HepG2 (cell line): ENCODE measurements around the gene SRD5A3. TPM values are rescaled to one million over a fixed set of nuclear protein-coding genes. Genes with fewer than 3 reads are reported as not detected.

Experiments
- GATA4 ChIP-seq: sonication (generic); IDR thresholded peaks from 2 replicates; pipeline ENCODE4 v1.6.1; 2016; ENCODE audit warnings: antibody characterized with exemption, low read depth, borderline replicate concordance
- JUNB ChIP-seq: sonication (generic); formaldehyde crosslinking; IDR thresholded peaks from 2 replicates; pipeline ENCODE4 v1.8.0; 2022; ENCODE audit warnings: missing genetic modification reagents, mild to moderate bottlenecking, borderline replicate concordance
- KLF16 ChIP-seq, 2 experiments: sonication (generic) in 1 of 2; formaldehyde crosslinking in 1 of 2; IDR thresholded peaks; 2 replicates each; pipeline versions ENCODE4 v1.6.1 to v1.8.0; 2016 to 2023; ENCODE audit warnings: missing genetic modification reagents in 2 of 2, missing compliant biosample characterization in 1 of 2
- NKX3-1 ChIP-seq: sonication (generic); formaldehyde crosslinking; IDR thresholded peaks from 2 replicates; pipeline ENCODE4 v1.5.0; 2020; ENCODE audit warnings: missing genetic modification reagents
- PPARG ChIP-seq: conservative IDR thresholded peaks from 2 replicates; pipeline ENCODE4 v1.6.1; 2016; ENCODE audit warnings: missing biosample characterization, missing genetic modification reagents
- PRPF4 ChIP-seq: fragments of 200-400 bp; formaldehyde crosslinking; IDR thresholded peaks from 2 replicates; pipeline ENCODE4 v1.6.1; 2016; ENCODE audit warnings: low read length, low read depth; ENCODE audit not compliant: poor library complexity, severe bottlenecking
- U2AF2 ChIP-seq: fragments of 200-400 bp; formaldehyde crosslinking; IDR thresholded peaks from 2 replicates; pipeline ENCODE4 v1.6.1; 2017; ENCODE audit warnings: low read depth, mild to moderate bottlenecking, low read length
- ZBTB7B ChIP-seq: sonication (generic); formaldehyde crosslinking; IDR thresholded peaks from 2 replicates; pipeline ENCODE4 v1.4.0; 2020; ENCODE audit warnings: missing genetic modification reagents
- polyA plus RNA-seq, 8 experiments: library from polyadenylated mRNA; depleted of rRNA in 3 of 8; stranded (reverse) in 7 of 8; unstranded in 1 of 8; fragments of >200 nt; fragmentation: Illumina TruSeq in 4 of 8; extraction: Trizol in 4 of 8; gene quantifications; 2 replicates each; pipeline versions ENCODE4 v1.2.1 to v1.2.3, GENCODE V29; 2011 to 2016; ENCODE audit warnings: low read depth in 4 of 8, missing spikeins in 1 of 8, mixed read lengths in 1 of 8; ENCODE audit not compliant: insufficient read depth in 1 of 8
- total RNA-seq, 5 experiments: library from RNA; depleted of rRNA; stranded (reverse); fragments of >200 nt; fragmentation: Illumina TruSeq; extraction: Trizol; gene quantifications; 2 replicates each; pipeline ENCODE4 v1.2.3, GENCODE V29; 2016; ENCODE audit warnings: low read depth in 1 of 5
- TF ChIP-seq, protein P1 (sequence below): sonication (generic); formaldehyde crosslinking; IDR thresholded peaks from 2 replicates; pipeline ENCODE4 v1.5.1; 2020; ENCODE audit warnings: mild to moderate bottlenecking, moderate library complexity, missing genetic modification reagents
- TF ChIP-seq, protein P2 (sequence below), 2 experiments: sonication (generic) in 1 of 2; formaldehyde crosslinking in 1 of 2; IDR thresholded peaks; 2 replicates each; pipeline versions ENCODE4 v1.4.0 to v1.6.1; 2016 to 2020; ENCODE audit warnings: borderline replicate concordance in 1 of 2, low read depth in 1 of 2, mild to moderate bottlenecking in 1 of 2, missing genetic modification reagents in 1 of 2
- TF ChIP-seq, protein P3 (sequence below): sonication (generic); formaldehyde crosslinking; IDR thresholded peaks from 2 replicates; pipeline ENCODE4 v1.4.0; 2020; ENCODE audit warnings: mild to moderate bottlenecking, missing genetic modification reagents

The SRD5A3 gene
- total and polyA plus RNA-seq, 2 of the 13 experiments (the other 11 are each of a cell fraction or from before 2014, with no cell fraction given), result 12.4 to 18.4 TPM

DNA sequence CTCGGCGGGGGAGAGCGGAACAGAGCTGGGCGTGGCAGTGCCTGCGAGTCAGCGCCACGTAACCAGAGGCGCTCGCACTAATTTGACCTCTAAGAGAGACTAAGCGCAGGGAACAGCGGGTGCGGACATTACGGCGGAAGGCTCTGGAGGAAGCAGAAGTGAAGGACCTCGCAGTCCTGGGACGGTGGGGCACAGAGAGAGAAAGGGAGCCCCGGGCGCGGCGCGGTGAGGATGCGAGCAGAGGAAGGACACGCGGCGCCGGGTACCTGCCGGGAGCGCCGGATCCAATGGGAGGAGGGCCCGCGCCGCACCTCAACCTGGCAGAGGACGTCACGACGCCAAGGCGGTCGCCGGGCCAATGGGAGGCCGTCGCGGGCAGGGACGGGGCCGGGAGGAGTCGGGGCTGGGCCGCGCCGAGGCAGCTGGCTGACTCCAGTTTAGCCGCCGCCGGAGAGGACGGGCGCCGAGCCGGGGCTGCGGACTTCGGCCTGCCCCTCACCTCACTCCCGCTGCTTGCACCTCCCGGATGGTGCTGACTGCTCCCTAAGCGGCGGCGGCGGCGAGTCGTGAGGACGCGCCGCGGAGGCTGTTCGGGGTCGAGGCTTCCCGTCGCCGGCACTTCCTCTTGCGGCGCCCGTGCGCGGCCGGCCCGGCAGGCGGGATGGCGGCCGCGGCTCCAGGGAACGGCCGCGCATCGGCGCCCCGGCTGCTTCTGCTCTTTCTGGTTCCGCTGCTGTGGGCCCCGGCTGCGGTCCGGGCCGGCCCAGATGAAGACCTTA, 49.7 kb downstream of the SRD5A3 start, which contains the start of gene TMEM165 (continued):
- TF ChIP-seq, protein P1, sequence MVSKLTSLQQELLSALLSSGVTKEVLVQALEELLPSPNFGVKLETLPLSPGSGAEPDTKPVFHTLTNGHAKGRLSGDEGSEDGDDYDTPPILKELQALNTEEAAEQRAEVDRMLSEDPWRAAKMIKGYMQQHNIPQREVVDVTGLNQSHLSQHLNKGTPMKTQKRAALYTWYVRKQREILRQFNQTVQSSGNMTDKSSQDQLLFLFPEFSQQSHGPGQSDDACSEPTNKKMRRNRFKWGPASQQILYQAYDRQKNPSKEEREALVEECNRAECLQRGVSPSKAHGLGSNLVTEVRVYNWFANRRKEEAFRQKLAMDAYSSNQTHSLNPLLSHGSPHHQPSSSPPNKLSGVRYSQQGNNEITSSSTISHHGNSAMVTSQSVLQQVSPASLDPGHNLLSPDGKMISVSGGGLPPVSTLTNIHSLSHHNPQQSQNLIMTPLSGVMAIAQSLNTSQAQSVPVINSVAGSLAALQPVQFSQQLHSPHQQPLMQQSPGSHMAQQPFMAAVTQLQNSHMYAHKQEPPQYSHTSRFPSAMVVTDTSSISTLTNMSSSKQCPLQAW (CRISPR knock-in tag), result 0 out of 2 replicates have a peak, but pooled peaks have one; percentile 61
- TF ChIP-seq, protein P2, sequence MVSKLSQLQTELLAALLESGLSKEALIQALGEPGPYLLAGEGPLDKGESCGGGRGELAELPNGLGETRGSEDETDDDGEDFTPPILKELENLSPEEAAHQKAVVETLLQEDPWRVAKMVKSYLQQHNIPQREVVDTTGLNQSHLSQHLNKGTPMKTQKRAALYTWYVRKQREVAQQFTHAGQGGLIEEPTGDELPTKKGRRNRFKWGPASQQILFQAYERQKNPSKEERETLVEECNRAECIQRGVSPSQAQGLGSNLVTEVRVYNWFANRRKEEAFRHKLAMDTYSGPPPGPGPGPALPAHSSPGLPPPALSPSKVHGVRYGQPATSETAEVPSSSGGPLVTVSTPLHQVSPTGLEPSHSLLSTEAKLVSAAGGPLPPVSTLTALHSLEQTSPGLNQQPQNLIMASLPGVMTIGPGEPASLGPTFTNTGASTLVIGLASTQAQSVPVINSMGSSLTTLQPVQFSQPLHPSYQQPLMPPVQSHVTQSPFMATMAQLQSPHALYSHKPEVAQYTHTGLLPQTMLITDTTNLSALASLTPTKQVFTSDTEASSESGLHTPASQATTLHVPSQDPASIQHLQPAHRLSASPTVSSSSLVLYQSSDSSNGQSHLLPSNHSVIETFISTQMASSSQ (IDR thresholded peaks at IDR 0.05; ENCODE audit: low read depth), result no peak
- TF ChIP-seq, protein P2 (CRISPR knock-in tag; IDR thresholded peaks at IDR 0.05; ENCODE audit: borderline replicate concordance), result peak; percentile 61; the same call in 1 of the 2 replicates
- 0 out of 4 replicates have a peak, but pooled peaks of 1 of the 2 experiments have one; percentile 17 for TF ChIP-seq KLF16 (CRISPR knock-in tag; IDR thresholded peaks at IDR 0.05)
- TF ChIP-seq ZBTB7B, result no peak; the same call in 1 of the 2 replicates
- TF ChIP-seq PRPF4, result no peak
- 0 out of 2 replicates have a peak, but pooled peaks have one; percentile 38 for TF ChIP-seq PPARG (CRISPR knock-in tag)
- no peak for TF ChIP-seq GATA4
- no peak for TF ChIP-seq JUNB (CRISPR knock-in tag)
- TF ChIP-seq U2AF2, result no peak
- TF ChIP-seq, protein P3, sequence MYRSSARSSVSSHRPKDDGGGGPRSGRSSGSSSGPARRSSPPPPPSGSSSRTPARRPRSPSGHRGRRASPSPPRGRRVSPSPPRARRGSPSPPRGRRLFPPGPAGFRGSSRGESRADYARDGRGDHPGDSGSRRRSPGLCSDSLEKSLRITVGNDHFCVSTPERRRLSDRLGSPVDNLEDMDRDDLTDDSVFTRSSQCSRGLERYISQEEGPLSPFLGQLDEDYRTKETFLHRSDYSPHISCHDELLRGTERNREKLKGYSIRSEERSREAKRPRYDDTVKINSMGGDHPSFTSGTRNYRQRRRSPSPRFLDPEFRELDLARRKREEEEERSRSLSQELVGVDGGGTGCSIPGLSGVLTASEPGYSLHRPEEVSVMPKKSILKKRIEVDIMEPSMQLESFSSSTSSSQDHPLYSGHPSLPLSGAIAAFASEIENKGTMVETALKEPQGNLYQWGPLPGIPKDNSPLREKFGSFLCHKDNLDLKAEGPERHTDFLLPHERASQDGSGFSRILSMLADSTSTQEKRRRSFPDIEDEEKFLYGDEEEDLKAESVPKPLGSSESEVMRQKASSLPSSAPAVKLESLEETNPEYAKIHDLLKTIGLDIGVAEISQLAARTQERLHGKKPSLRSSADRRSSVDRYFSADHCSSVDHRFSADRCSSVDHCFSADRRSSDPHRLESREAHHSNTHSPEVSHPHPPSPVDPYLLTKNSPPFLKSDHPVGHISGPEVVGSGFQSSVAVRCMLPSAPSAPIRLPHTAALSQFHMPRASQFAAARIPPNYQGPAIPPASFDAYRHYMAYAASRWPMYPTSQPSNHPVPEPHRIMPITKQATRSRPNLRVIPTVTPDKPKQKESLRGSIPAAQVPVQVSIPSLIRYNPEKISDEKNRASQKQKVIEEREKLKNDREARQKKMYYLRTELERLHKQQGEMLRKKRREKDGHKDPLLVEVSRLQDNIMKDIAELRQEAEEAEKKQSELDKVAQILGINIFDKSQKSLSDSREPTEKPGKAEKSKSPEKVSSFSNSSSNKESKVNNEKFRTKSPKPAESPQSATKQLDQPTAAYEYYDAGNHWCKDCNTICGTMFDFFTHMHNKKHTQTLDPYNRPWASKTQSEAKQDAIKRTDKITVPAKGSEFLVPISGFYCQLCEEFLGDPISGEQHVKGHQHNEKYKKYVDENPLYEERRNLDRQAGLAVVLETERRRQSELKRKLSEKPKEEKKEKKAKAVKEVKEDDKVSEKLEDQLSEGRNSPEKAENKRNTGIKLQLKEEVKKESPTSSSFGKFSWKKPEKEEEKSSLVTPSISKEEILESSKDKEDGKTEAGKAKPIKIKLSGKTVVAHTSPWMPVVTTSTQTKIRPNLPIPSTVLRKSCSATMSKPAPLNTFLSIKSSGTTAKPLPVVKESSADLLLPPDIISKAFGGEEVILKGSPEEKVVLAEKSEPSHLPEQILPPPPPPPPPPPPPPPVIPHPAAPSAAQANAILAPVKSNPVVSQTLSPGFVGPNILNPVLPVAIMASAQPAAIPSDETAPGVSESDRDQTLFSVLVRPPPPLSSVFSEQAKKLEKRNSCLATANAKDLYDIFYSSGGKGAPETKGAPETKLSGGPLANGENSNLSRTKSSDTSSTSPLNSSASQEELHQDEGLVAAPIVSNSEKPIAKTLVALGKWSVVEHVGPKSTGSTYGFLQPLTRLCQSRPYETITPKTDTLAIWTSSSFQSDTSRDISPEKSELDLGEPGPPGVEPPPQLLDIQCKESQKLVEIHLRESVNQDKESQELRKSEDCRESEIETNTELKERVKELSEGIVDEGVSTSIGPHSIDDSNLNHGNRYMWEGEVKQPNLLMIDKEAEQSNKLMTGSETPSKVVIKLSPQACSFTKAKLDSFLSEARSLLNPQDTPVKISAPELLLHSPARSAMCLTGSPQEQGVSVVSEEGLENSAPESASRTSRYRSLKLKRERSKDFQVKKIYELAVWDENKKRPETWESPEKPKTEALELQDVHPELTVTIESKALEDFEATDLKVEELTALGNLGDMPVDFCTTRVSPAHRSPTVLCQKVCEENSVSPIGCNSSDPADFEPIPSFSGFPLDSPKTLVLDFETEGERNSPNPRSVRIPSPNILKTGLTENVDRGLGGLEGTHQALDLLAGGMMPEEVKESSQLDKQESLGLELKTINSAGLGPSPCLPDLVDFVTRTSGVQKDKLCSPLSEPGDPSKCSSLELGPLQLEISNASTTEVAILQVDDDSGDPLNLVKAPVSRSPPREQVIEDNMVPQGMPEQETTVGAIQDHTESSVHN (CRISPR knock-in tag), result no peak
- peak; percentile 15; the same call in 1 of the 2 replicates for TF ChIP-seq NKX3-1 (CRISPR knock-in tag)
